GM23338 (cell line): ENCODE results near the gene CTNNA3. TPM values are rescaled to one million over a fixed set of nuclear protein-coding genes. Genes with fewer than 3 reads are reported as not detected.

ENCODE experiments used
- ATAC-seq: fragments of 200-7000 bp; cut with Tn5 transposase; 3 replicates; pipeline ENCODE4 v1.9.1; 2020
- DNase-seq: peaks from one replicate; pipeline ENCODE4 v3.0.0-alpha.2; 2015; ENCODE audit warnings: low spot score
- H2AFZ ChIP-seq: fragments of 200-600 bp; sonication (generic); 2 replicates; pipeline ENCODE4 v1.8.0; 2016; ENCODE audit warnings: antibody characterized with exemption, mild to moderate bottlenecking, moderate library complexity
- H3F3A ChIP-seq: fragments of 200-600 bp; sonication (generic); replicated peaks from 2 replicates; pipeline ENCODE4 v1.8.0; 2017; ENCODE audit warnings: antibody characterized with exemption, mixed run types, low read depth
- H3K27ac ChIP-seq: fragments of 200-600 bp; sonication (generic); 2 replicates; pipeline ENCODE4 v1.6.1; 2016; ENCODE audit warnings: low read depth
- H3K27me3 ChIP-seq: fragments of 200-600 bp; sonication (generic); 2 replicates; pipeline ENCODE4 v1.8.0; 2016; ENCODE audit warnings: mild to moderate bottlenecking, mixed run types, moderate library complexity; ENCODE audit not compliant: insufficient read depth
- H3K36me3 ChIP-seq: fragments of 200-600 bp; sonication (generic); 2 replicates; pipeline ENCODE4 v1.8.0; 2016; ENCODE audit warnings: mild to moderate bottlenecking; ENCODE audit not compliant: insufficient read depth
- H3K4me1 ChIP-seq: fragments of 200-600 bp; sonication (generic); 2 replicates; pipeline ENCODE4 v1.8.0; 2016; ENCODE audit warnings: mild to moderate bottlenecking, moderate library complexity; ENCODE audit not compliant: insufficient read depth
- H3K4me2 ChIP-seq: fragments of 200-600 bp; sonication (generic); 2 replicates; pipeline ENCODE4 v1.7.1; 2017; ENCODE audit warnings: mixed run types
- H3K4me3 ChIP-seq: fragments of 200-600 bp; sonication (generic); 2 replicates; pipeline ENCODE4 v1.6.1; 2016; ENCODE audit warnings: mixed run types
- H3K79me2 ChIP-seq: fragments of 200-600 bp; sonication (generic); replicated peaks from 2 replicates; pipeline ENCODE4 v1.8.0; 2017; ENCODE audit warnings: mild to moderate bottlenecking; ENCODE audit not compliant: insufficient read depth
- H3K9me2 ChIP-seq: fragments of 200-600 bp; sonication (generic); 2 replicates; pipeline ENCODE4 v1.8.0; 2017; ENCODE audit not compliant: insufficient read depth
- H4K20me1 ChIP-seq: fragments of 200-600 bp; sonication (generic); replicated peaks from 2 replicates; pipeline ENCODE4 v1.8.0; 2017; ENCODE audit warnings: mild to moderate bottlenecking; ENCODE audit not compliant: insufficient read depth
- H3K27ac Mint-ChIP-seq: 2 replicates; pipeline ENCODE4 v1.8.0; 2020; ENCODE audit warnings: inconsistent platforms, mild to moderate bottlenecking, moderate library complexity, mixed read lengths
- H3K27me3 Mint-ChIP-seq: 3 replicates; pipeline ENCODE4 v1.8.0; 2022; ENCODE audit warnings: low read depth, mild to moderate bottlenecking, moderate library complexity, mixed read lengths, inconsistent platforms; ENCODE audit not compliant: insufficient read depth, poor library complexity
- H3K36me3 Mint-ChIP-seq: 3 replicates; pipeline ENCODE4 v1.8.0; 2021; ENCODE audit warnings: low read depth, mild to moderate bottlenecking, inconsistent platforms, moderate library complexity, mixed read lengths
- H3K4me1 Mint-ChIP-seq: 3 replicates; pipeline ENCODE4 v1.8.0; 2020; ENCODE audit warnings: mild to moderate bottlenecking, inconsistent platforms, mixed read lengths
- H3K4me3 Mint-ChIP-seq: 3 replicates; pipeline ENCODE4 v1.8.0; 2021; ENCODE audit warnings: moderate library complexity, mild to moderate bottlenecking, inconsistent platforms, mixed read lengths
- H3K9me3 Mint-ChIP-seq: 3 replicates; pipeline ENCODE4 v1.8.0; 2020; ENCODE audit warnings: moderate library complexity, mild to moderate bottlenecking, inconsistent platforms, mixed read lengths
- CREB1 ChIP-seq: fragments of 250-450 bp; sonication (Bioruptor Pico); IDR thresholded peaks from 2 replicates; pipeline ENCODE4 v1.5.0; 2020; ENCODE audit warnings: low read depth, mild to moderate bottlenecking, moderate library complexity
- CTCF ChIP-seq, 2 experiments: fragments of 200-600 bp in 1 of 2; sonication (generic) in 1 of 2; conservative IDR thresholded peaks; 2 replicates each; pipeline versions ENCODE4 v1.5.1 to v1.6.1; 2016 to 2017; ENCODE audit warnings: antibody characterized with exemption in 2 of 2, low read depth in 2 of 2, mild to moderate bottlenecking in 2 of 2, moderate library complexity in 1 of 2
- ETS1 ChIP-seq: IDR thresholded peaks from 2 replicates; pipeline ENCODE4 v1.6.1; 2016; ENCODE audit warnings: antibody characterized with exemption
- EZH2 ChIP-seq: fragments of 200-600 bp; sonication (generic); IDR thresholded peaks from one replicate; pipeline ENCODE4 v1.8.0; 2017; ENCODE audit warnings: antibody characterized with exemption, mild to moderate bottlenecking, low read depth; ENCODE audit not compliant: unreplicated experiment
- EZH2phosphoT487 ChIP-seq: fragments of 200-600 bp; sonication (generic); IDR thresholded peaks from one replicate; pipeline ENCODE4 v1.8.1; 2018; ENCODE audit warnings: antibody characterized with exemption; ENCODE audit not compliant: unreplicated experiment
- JUNB ChIP-seq: IDR thresholded peaks from one replicate; pipeline ENCODE4 v1.6.1; 2016; ENCODE audit warnings: antibody characterized with exemption; ENCODE audit not compliant: unreplicated experiment
- NANOG ChIP-seq: IDR thresholded peaks from 2 replicates; pipeline ENCODE4 v1.6.1; 2016; ENCODE audit warnings: antibody characterized with exemption, borderline replicate concordance
- POLR2AphosphoS5 ChIP-seq: IDR thresholded peaks from 2 replicates; pipeline ENCODE4 v1.6.1; 2016; ENCODE audit warnings: antibody characterized with exemption, low read depth
- REST ChIP-seq: IDR thresholded peaks from one replicate; pipeline ENCODE4 v1.6.1; 2018; ENCODE audit warnings: antibody characterized with exemption; ENCODE audit not compliant: unreplicated experiment
- STAT1 ChIP-seq: IDR thresholded peaks from one replicate; pipeline ENCODE4 v1.6.1; 2016; ENCODE audit warnings: antibody characterized with exemption; ENCODE audit not compliant: unreplicated experiment
- ZNF114 ChIP-seq: fragments of 250-450 bp; sonication (Bioruptor Pico); IDR thresholded peaks from 2 replicates; pipeline ENCODE4 v1.5.0; 2020; ENCODE audit warnings: mild to moderate bottlenecking, moderate library complexity
- ZNF331 ChIP-seq: fragments of 250-450 bp; sonication (Bioruptor Pico); IDR thresholded peaks from 2 replicates; pipeline ENCODE4 v1.5.0; 2020; ENCODE audit warnings: low read depth, mild to moderate bottlenecking, moderate library complexity
- ZNF462 ChIP-seq: fragments of 250-450 bp; sonication (Bioruptor Pico); IDR thresholded peaks from 2 replicates; pipeline ENCODE4 v1.5.0; 2020; ENCODE audit warnings: mild to moderate bottlenecking, moderate library complexity
- polyA plus RNA-seq: library from polyadenylated mRNA; unstranded; fragments of >200 nt; fragmentation: Nextera tagmentation; extraction: Ambion mirVana; gene quantifications from 2 replicates; pipeline ENCODE4 v1.2.1, GENCODE V29; 2016
- total RNA-seq: library from RNA; depleted of rRNA; stranded (reverse); fragments of >200 nt; shearing (Covaris generic); gene quantifications from 2 replicates; pipeline ENCODE4 v1.2.3, GENCODE V29; 2014

CTNNA3 gene
- total and polyA plus RNA-seq, 2 experiments from 2014 or later, result 0.71 to 3.3 TPM

- no peaks in the 10 kb centered on the region for H4K20me1 ChIP-seq
- Mint-ChIP-seq H3K27me3 (no peaks in the 10 kb centered on the region), H3K4me1 (no peaks in the 10 kb centered on the region), H3K4me3 (no peak overlapping the region), H3K27ac (no peak overlapping the region), H3K9me3 (peaks cover 7% of the 10 kb centered on the region; the same call in 2 of the 3 replicates), H3K36me3 (peaks cover 11% of the 10 kb centered on the region; the same call in 2 of the 3 replicates)
- H3K4me3 ChIP-seq, result no peak overlapping the region
- H3K27ac ChIP-seq, result no peak overlapping the region
- DNase-seq (no peak), ATAC-seq (no peak)
- H3F3A ChIP-seq, result no peaks in the 10 kb centered on the region
- 0 out of 2 replicates have a peak, but pooled peaks cover 3% of the 10 kb centered on the region for H3K9me2 ChIP-seq
- H2AFZ ChIP-seq, result no peak overlapping the region
- H3K27me3 ChIP-seq, result no peaks in the 10 kb centered on the region
- no peak overlapping the region for H3K4me2 ChIP-seq
- H3K79me2 ChIP-seq, result no peaks in the 10 kb centered on the region
- no peak for TF ChIP-seq ZNF114 (CRISPR knock-in tag)
- TF ChIP-seq REST, result no peak
- TF ChIP-seq EZH2, result no peak
- no peak for TF ChIP-seq ZNF462 (CRISPR knock-in tag)
- no peak for TF ChIP-seq STAT1
- no peak for TF ChIP-seq CTCF (conservative IDR thresholded peaks at IDR 0.05; ENCODE audit: low read depth in 2 of 2)
- TF ChIP-seq EZH2phosphoT487, result no peak
- TF ChIP-seq ETS1, result no peak
- TF ChIP-seq CREB1 (CRISPR knock-in tag), result no peak
- TF ChIP-seq NANOG, result no peak
- TF ChIP-seq ZNF331 (CRISPR knock-in tag), result no peak
- no peak for TF ChIP-seq POLR2AphosphoS5
- TF ChIP-seq JUNB, result no peak
- H3K36me3 ChIP-seq, result no peaks in the 10 kb centered on the region
- no peaks in the 10 kb centered on the region for H3K4me1 ChIP-seq
Observed at GRCh38 chr10:66746246-66746645, 949.7 kb downstream of the CTNNA3 start.
